PC-9 (cell line): ENCODE data around the gene RXRA. TPM values are rescaled to one million over a fixed set of nuclear protein-coding genes. Genes with fewer than 3 reads are reported as not detected.
"Not testable (repeated sequence)": the region's sequence is repeated elsewhere in the genome, so short reads cannot be mapped to it uniquely, and the experiment has no call there.

Experiments used
- BruUV-seq: library from RNA; stranded (reverse); fragments of 400-500 nt; replicated peaks from 2 replicates; lab custom pipeline; 2021; lab: Mats Ljungman, UMichigan
- CTCF ChIA-PET: fragments of 300-600 bp; sonication (Branson Sonifier 250); formaldehyde crosslinking; loops from one replicate; lab custom pipeline; 2022; ENCODE audit warnings: antibody characterized with exemption; lab: Charles Lee
- POLR2A ChIA-PET: fragments of 300-600 bp; sonication (Branson Sonifier 250); formaldehyde crosslinking; loops from one replicate; lab custom pipeline; 2022; ENCODE audit warnings: antibody characterized with exemption; ENCODE audit not compliant: unreplicated experiment; lab: Charles Lee
- DNase-seq, 2 experiments: peaks; one replicate each; pipeline versions ENCODE4 v3.0.0 to v3.0.0-alpha.2; 2015 to 2022; ENCODE audit warnings: mixed read lengths in 1 of 2
- H2AFZ ChIP-seq: fragments of 200-600 bp; sonication (generic); 2 replicates; pipeline ENCODE4 v1.8.1; 2017; ENCODE audit warnings: antibody characterized with exemption
- H3F3A ChIP-seq: fragments of 200-600 bp; sonication (generic); 2 replicates; pipeline ENCODE4 v1.8.1; 2017; ENCODE audit warnings: antibody characterized with exemption, mild to moderate bottlenecking, low read depth; ENCODE audit not compliant: insufficient read depth
- H3K27ac ChIP-seq: fragments of 200-600 bp; sonication (generic); 2 replicates; pipeline ENCODE4 v1.6.1; 2016; ENCODE audit warnings: mixed run types
- H3K27me3 ChIP-seq: fragments of 200-600 bp; sonication (generic); 2 replicates; pipeline ENCODE4 v1.6.1; 2016; ENCODE audit warnings: low read depth, mixed run types; ENCODE audit not compliant: insufficient read depth
- H3K36me3 ChIP-seq: fragments of 200-600 bp; sonication (generic); 2 replicates; pipeline ENCODE4 v1.6.1; 2016; ENCODE audit warnings: low read depth, mixed run types
- H3K4me1 ChIP-seq: fragments of 200-600 bp; sonication (generic); replicated peaks from 2 replicates; pipeline ENCODE4 v1.6.1; 2016; ENCODE audit warnings: mixed run types; ENCODE audit not compliant: insufficient read depth
- H3K4me2 ChIP-seq: fragments of 200-600 bp; sonication (generic); 2 replicates; pipeline ENCODE4 v1.6.1; 2017; ENCODE audit warnings: mixed run types
- H3K4me3 ChIP-seq: fragments of 200-600 bp; sonication (generic); 2 replicates; pipeline ENCODE4 v1.6.1; 2016; ENCODE audit warnings: mixed run types
- H3K79me2 ChIP-seq: fragments of 200-600 bp; sonication (generic); 2 replicates; pipeline ENCODE4 v1.6.1; 2017; ENCODE audit warnings: low read depth, mixed run types
- H3K9me2 ChIP-seq: fragments of 200-600 bp; sonication (generic); 2 replicates; pipeline ENCODE4 v1.8.1; 2017; ENCODE audit warnings: mild to moderate bottlenecking; ENCODE audit not compliant: insufficient read depth
- H3K9me3 ChIP-seq: fragments of 200-600 bp; sonication (generic); 2 replicates; pipeline ENCODE4 v1.8.1; 2016; ENCODE audit warnings: low read depth; ENCODE audit not compliant: insufficient read depth
- H4K20me1 ChIP-seq: fragments of 200-600 bp; sonication (generic); 2 replicates; pipeline ENCODE4 v1.8.1; 2017; ENCODE audit not compliant: insufficient read depth
- CTCF ChIP-seq: fragments of 200-600 bp; sonication (generic); conservative IDR thresholded peaks from 2 replicates; pipeline ENCODE4 v1.6.1; 2017; ENCODE audit warnings: mixed run types, antibody characterized with exemption, mild to moderate bottlenecking, moderate library complexity
- EZH2 ChIP-seq: fragments of 200-600 bp; sonication (generic); IDR thresholded peaks from 2 replicates; pipeline ENCODE4 v1.8.0; 2017; ENCODE audit warnings: antibody characterized with exemption, low read depth
- intact Hi-C: fragments of 100-400 bp; cut with micrococcal nuclease; formaldehyde crosslinking; loops from one replicate; pipeline ENCODE4 v1.10.0; 2022; ENCODE audit not compliant: unreplicated experiment
- total RNA-seq: library from RNA; stranded (reverse); gene quantifications from 2 replicates; pipeline ENCODE4 v1.2.3, GENCODE V29; 2021

Gene RXRA
- total RNA-seq, 1 experiment from 2014 or later, result 146 TPM

GRCh38 chr9:134306636-134307600, 19.3 kb upstream of the RXRA start:
- no peaks in the 10 kb centered on the region for H3K9me2 ChIP-seq
- no peaks in the 10 kb centered on the region for H3K79me2 ChIP-seq
- no peak overlapping the region for H3K4me2 ChIP-seq
- H3K36me3 ChIP-seq, result no peaks in the 10 kb centered on the region
- H3K27ac ChIP-seq, result no peak overlapping the region
- no peaks in the 10 kb centered on the region for H4K20me1 ChIP-seq
- H3K4me3 ChIP-seq, result no peak overlapping the region
- POLR2A ChIA-PET, result no interaction called here
- TF ChIP-seq EZH2, result no peak
- no peak for TF ChIP-seq CTCF
- H3K27me3 ChIP-seq, result peaks cover 50% of the 10 kb centered on the region
- H3K9me3 ChIP-seq, result 0 out of 2 replicates have a peak, but pooled peaks cover 4% of the 10 kb centered on the region
- BruUV-seq, result no TSS peak
- DNase-seq, result no peak
- intact Hi-C loops, result no loop called here
- CTCF ChIA-PET, result no interaction called here
- no peaks in the 10 kb centered on the region for H3F3A ChIP-seq
- H2AFZ ChIP-seq, result no peak overlapping the region
- H3K4me1 ChIP-seq, result no peaks in the 10 kb centered on the region

- TF ChIP-seq CTCF (no peak), EZH2 (no peak)
- H3F3A ChIP-seq, result no peaks in the 10 kb centered on the region
- no TSS peak for BruUV-seq
- no peak overlapping the region for H3K4me3 ChIP-seq
- no peaks in the 10 kb centered on the region for H3K79me2 ChIP-seq
- intact Hi-C loops, result no loop called here
- no peak overlapping the region for H3K27ac ChIP-seq
- no peaks in the 10 kb centered on the region for H3K9me2 ChIP-seq
- DNase-seq, result no peak
- H3K4me2 ChIP-seq, result no peak overlapping the region
- H3K4me1 ChIP-seq, result no peaks in the 10 kb centered on the region
- ChIA-PET CTCF (no interaction called here), POLR2A (no interaction called here)
- H3K9me3 ChIP-seq, result 0 out of 2 replicates have a peak, but pooled peaks cover 4% of the 10 kb centered on the region
- H3K36me3 ChIP-seq, result no peaks in the 10 kb centered on the region
- no peak overlapping the region for H2AFZ ChIP-seq
- peaks cover 50% of the 10 kb centered on the region for H3K27me3 ChIP-seq
- H4K20me1 ChIP-seq, result no peaks in the 10 kb centered on the region
These were observed 18.3 kb upstream of the RXRA start for GRCh38 chr9:134307674-134308638.

- CTCF ChIA-PET, intact Hi-C loops, BruUV-seq: not testable (repeated sequence)
These were observed 17.5 kb upstream of the RXRA start for GRCh38 chr9:134308639-134309220.

More at GRCh38 chr9:134308639-134309220, 17.5 kb upstream of the RXRA start:
- POLR2A ChIA-PET, H3K9me2 ChIP-seq, H3K36me3 ChIP-seq, H3K27ac ChIP-seq, H3K9me3 ChIP-seq, H3K4me3 ChIP-seq, H3F3A ChIP-seq, DNase-seq, H3K4me1 ChIP-seq, H3K79me2 ChIP-seq, H2AFZ ChIP-seq, H3K4me2 ChIP-seq, H4K20me1 ChIP-seq: not testable (repeated sequence)
- H3K27me3 ChIP-seq, result peaks cover 50% of the 10 kb centered on the region
